Measurements from ENCODE around the gene MYCBP2.

The MYCBP2 gene

DNA sequence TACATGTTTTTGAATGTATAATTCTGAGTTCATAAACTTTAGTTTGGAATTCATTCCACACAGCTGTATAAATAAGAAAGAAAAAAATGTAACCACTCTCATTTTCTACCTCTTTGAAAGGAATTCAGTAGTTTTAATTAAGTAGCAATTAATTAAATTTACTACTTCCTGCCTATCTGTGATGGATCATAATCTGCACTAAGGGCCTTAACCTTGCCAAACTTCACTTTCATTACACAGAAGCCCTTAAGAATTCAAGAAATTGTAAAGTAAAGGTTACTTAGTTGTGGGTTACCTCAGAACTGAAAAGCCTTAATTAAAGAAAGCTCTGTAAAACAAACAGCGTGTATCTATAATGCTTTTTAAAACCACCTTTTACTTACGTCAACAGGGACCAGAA is 188.1 kb downstream of the MYCBP2 start:
- no peaks in the 10 kb centered on the region for H3K9me3 Mint-ChIP-seq
- peaks cover 24% of the 10 kb centered on the region for H3K4me1 Mint-ChIP-seq
- no peaks in the 10 kb centered on the region for H3K27me3 Mint-ChIP-seq (ENCODE audit: low read depth)
- no peak overlapping the region for H3K4me3 Mint-ChIP-seq
- TF ChIP-seq, protein P1, sequence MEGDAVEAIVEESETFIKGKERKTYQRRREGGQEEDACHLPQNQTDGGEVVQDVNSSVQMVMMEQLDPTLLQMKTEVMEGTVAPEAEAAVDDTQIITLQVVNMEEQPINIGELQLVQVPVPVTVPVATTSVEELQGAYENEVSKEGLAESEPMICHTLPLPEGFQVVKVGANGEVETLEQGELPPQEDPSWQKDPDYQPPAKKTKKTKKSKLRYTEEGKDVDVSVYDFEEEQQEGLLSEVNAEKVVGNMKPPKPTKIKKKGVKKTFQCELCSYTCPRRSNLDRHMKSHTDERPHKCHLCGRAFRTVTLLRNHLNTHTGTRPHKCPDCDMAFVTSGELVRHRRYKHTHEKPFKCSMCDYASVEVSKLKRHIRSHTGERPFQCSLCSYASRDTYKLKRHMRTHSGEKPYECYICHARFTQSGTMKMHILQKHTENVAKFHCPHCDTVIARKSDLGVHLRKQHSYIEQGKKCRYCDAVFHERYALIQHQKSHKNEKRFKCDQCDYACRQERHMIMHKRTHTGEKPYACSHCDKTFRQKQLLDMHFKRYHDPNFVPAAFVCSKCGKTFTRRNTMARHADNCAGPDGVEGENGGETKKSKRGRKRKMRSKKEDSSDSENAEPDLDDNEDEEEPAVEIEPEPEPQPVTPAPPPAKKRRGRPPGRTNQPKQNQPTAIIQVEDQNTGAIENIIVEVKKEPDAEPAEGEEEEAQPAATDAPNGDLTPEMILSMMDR (IDR thresholded peaks at IDR 0.05; ENCODE audit: unreplicated experiment in 3 of 3), result no peak
- peaks cover 56% of the 10 kb centered on the region for H3K36me3 Mint-ChIP-seq (ENCODE audit: low read depth)
- H3K27ac Mint-ChIP-seq, result peak overlapping the region; percentile 80 to 86 (median 80)

DNA sequence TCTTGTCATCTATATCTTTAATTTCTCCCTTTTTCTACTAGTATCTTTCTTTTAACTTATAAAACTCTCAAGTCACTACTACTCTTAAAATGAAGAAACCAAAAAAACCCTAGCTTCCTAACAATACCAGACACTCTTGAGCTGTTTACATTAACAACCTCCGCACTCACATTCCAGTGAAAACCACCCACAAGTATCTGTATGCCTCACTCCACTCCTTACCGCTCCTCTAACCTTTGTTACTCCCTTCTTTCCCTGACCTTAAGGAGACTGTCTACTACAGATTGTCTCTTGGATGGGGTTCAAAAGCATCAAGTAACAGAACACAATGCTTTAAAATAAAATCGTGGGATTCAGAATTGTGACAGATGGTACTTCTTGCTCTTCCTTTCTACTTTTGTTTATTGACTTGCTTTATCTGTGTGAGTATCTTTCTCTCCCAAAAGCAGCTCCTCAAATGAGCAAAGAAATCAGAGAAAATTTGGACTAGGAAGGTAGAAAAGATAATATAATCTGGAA is 189.9 kb downstream of the MYCBP2 start:
- H3K4me3 Mint-ChIP-seq, result no peak overlapping the region
- no peaks in the 10 kb centered on the region for H3K27me3 Mint-ChIP-seq (ENCODE audit: low read depth)
- H3K36me3 Mint-ChIP-seq (ENCODE audit: low read depth), result peaks cover 56% of the 10 kb centered on the region
- TF ChIP-seq, protein P1 (IDR thresholded peaks at IDR 0.05; ENCODE audit: unreplicated experiment in 3 of 3), result no peak
- H3K4me1 Mint-ChIP-seq, result peaks cover 24% of the 10 kb centered on the region
- H3K9me3 Mint-ChIP-seq, result no peaks in the 10 kb centered on the region
- peak overlapping the region; percentile 74 to 86 (median 85) for H3K27ac Mint-ChIP-seq

DNA sequence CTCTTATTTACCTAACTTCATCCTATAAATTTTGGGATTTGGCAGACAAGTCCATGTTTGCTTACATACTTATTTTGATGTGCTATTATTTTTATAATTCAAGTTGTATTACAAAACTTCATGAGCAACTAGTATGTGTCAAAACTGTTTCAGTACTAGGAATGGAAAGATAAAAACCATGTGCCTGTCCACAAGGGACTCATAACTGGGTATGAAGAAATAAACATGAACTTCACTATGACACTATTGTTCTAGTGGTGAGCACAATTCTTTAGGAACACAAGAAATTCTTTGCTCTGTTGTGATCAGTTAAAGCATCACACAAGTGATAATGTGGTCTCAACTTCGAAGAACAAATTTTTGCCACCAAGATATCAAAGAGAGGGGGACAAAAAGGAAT is 202.5 kb downstream of the MYCBP2 start:
- no peaks in the 10 kb centered on the region for H3K27me3 Mint-ChIP-seq (ENCODE audit: low read depth)
- no peaks in the 10 kb centered on the region for H3K9me3 Mint-ChIP-seq
- H3K36me3 Mint-ChIP-seq (ENCODE audit: low read depth), result peaks cover 16% of the 10 kb centered on the region
- H3K4me3 Mint-ChIP-seq, result no peak overlapping the region
- no peaks in the 10 kb centered on the region for H3K4me1 Mint-ChIP-seq
- TF ChIP-seq, protein P1 (IDR thresholded peaks at IDR 0.05; ENCODE audit: unreplicated experiment in 3 of 3), result no peak
- no peak overlapping the region for H3K27ac Mint-ChIP-seq

DNA sequence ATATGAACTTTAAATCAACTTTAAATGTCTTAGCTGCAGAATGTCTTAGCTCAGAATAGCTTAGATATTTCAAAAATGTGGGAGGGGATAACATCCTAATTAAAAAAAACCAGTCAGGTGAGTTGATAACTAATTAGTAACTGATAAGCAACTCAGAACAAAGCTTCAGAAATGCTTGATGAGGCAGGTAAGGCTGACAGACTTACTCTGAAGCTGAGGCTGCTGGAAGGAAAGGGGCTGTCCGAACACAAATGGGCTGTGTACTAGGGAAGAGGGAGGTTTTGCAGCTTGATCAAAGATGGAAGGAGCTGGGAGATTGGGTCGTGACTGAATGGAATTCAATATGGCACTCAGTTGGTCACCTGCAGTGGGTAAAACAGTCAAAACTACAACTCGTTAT is 208.8 kb downstream of the MYCBP2 start:
- Mint-ChIP-seq H3K9me3 (peaks cover under 1% of the 10 kb centered on the region), H3K36me3 (ENCODE audit: low read depth) (peaks cover 24% of the 10 kb centered on the region), H3K27ac (peak overlapping the region in 1 of 3 experiments; percentile 47), H3K4me1 (no peaks in the 10 kb centered on the region), H3K27me3 (ENCODE audit: low read depth) (no peaks in the 10 kb centered on the region), H3K4me3 (no peak overlapping the region)
- TF ChIP-seq, protein P1 (IDR thresholded peaks at IDR 0.05; ENCODE audit: unreplicated experiment in 3 of 3), result no peak

DNA sequence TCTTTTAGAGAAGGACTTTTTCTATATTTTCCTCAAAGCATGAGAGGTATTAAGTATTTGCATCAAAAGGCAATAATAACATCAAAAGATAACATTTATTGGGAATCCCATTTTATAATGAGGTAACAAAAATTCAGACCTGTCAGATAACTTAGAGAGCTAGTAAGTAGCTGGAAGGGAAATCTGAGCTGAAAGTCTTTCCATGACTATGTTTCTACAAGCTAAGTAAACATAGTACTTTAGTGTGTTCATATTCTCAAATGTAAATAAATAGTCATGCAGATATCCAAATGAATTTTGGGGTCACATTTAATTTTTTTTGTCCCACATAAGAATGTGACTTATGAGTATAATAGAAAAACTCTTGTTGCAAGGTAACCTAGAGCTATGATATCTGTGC is 212.6 kb downstream of the MYCBP2 start:
- no peak overlapping the region for H3K4me3 Mint-ChIP-seq

DNA sequence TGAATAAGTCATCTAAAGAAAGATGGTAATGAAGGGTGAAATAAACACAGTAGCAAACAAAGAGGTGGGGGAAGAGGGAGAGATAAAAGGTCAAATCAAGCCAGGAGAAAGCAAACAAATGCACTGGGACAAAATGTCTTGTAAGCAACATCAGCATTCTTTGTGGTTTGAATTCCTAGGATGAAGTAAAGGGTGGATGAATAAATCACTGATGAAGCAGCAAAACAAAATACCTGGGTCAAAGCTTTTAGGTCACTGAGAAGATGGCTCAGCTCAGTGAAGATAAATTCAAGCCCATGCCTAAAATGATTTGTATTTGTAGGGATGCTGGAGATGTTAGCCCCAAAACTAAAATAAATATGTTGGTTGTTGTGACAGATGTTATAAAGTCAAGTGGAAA is 213.4 kb downstream of the MYCBP2 start:
- peak overlapping the region in 1 of 3 experiments; percentile 47 for H3K27ac Mint-ChIP-seq
- TF ChIP-seq, protein P1 (IDR thresholded peaks at IDR 0.05; ENCODE audit: unreplicated experiment in 3 of 3), result no peak
- no peaks in the 10 kb centered on the region for H3K4me1 Mint-ChIP-seq

More for the DNA sequence above, 212.6 kb downstream of the MYCBP2 start:
- TF ChIP-seq, protein P1 (IDR thresholded peaks at IDR 0.05; ENCODE audit: unreplicated experiment in 3 of 3), result no peak
- Mint-ChIP-seq H3K27ac (no peak overlapping the region), H3K9me3 (peaks cover 27% of the 10 kb centered on the region), H3K36me3 (ENCODE audit: low read depth) (peaks cover 48% of the 10 kb centered on the region), H3K27me3 (ENCODE audit: low read depth) (no peaks in the 10 kb centered on the region), H3K4me1 (no peaks in the 10 kb centered on the region)

More for the DNA sequence above, 213.4 kb downstream of the MYCBP2 start:
- Mint-ChIP-seq H3K4me3 (no peak overlapping the region), H3K27me3 (ENCODE audit: low read depth) (no peaks in the 10 kb centered on the region), H3K9me3 (peaks cover 28% of the 10 kb centered on the region), H3K36me3 (ENCODE audit: low read depth) (peaks cover 55% of the 10 kb centered on the region)
